Neural crest cell (in vitro differentiated cells): ENCODE results near the gene PECR. TPM values are rescaled to one million over a fixed set of nuclear protein-coding genes. Genes with fewer than 3 reads are reported as not detected.

Experiments
- DNase-seq: peaks from one replicate; pipeline ENCODE4 v3.0.0; 2021; ENCODE audit warnings: low read depth, mixed read lengths, low spot score
- H3K27ac Mint-ChIP-seq: one replicate; pipeline ENCODE4 v1.8.0; 2021; ENCODE audit warnings: mild to moderate bottlenecking, mixed read lengths; ENCODE audit not compliant: unreplicated experiment
- H3K27me3 Mint-ChIP-seq: 2 replicates; pipeline ENCODE4 v1.8.0; 2021; ENCODE audit warnings: low read depth, mild to moderate bottlenecking, mixed read lengths
- H3K36me3 Mint-ChIP-seq: 2 replicates; pipeline ENCODE4 v1.8.0; 2021; ENCODE audit warnings: low read depth, mild to moderate bottlenecking, mixed read lengths
- H3K4me1 Mint-ChIP-seq: 2 replicates; pipeline ENCODE4 v1.8.0; 2021; ENCODE audit warnings: mixed read lengths
- H3K4me3 Mint-ChIP-seq: one replicate; pipeline ENCODE4 v1.8.0; 2021; ENCODE audit warnings: mild to moderate bottlenecking, mixed read lengths
- H3K9me3 Mint-ChIP-seq: 2 replicates; pipeline ENCODE4 v1.8.0; 2021; ENCODE audit warnings: mixed read lengths
- CTCF ChIP-seq: fragments of 200-600 bp; sonication (generic); conservative IDR thresholded peaks from 2 replicates; pipeline ENCODE4 v1.5.0; 2021; ENCODE audit warnings: antibody characterized with exemption, mild to moderate bottlenecking
- total RNA-seq: library from RNA; stranded (reverse); gene quantifications from 2 replicates; pipeline ENCODE4 v1.2.1, GENCODE V29; 2021

PECR gene
- total RNA-seq, 1 donor from 2014 or later = 18.2 TPM

GRCh38 chr2:216018709-216019108 lies 62.9 kb downstream of the PECR start:
- Mint-ChIP-seq H3K27me3 (no peaks in the 10 kb centered on the region), H3K27ac (no peak overlapping the region), H3K9me3 (no peaks in the 10 kb centered on the region), H3K4me1 (peaks cover 4% of the 10 kb centered on the region), H3K36me3 (peaks cover 2% of the 10 kb centered on the region), H3K4me3 (no peak overlapping the region)
- no peak for TF ChIP-seq CTCF
- DNase-seq = no peak

GRCh38 chr2:216017365-216017764 lies 64.2 kb downstream of the PECR start:
- no peak for TF ChIP-seq CTCF
- no peak for DNase-seq

GRCh38 chr2:216016581-216016980 lies 65.0 kb downstream of the PECR start:
- H3K4me1 Mint-ChIP-seq = peaks cover 20% of the 10 kb centered on the region
- H3K36me3 Mint-ChIP-seq = peaks cover 2% of the 10 kb centered on the region
- H3K27ac Mint-ChIP-seq = no peak overlapping the region
- no peak for DNase-seq
- no peak for TF ChIP-seq CTCF
- no peak overlapping the region for H3K4me3 Mint-ChIP-seq
- no peaks in the 10 kb centered on the region for H3K27me3 Mint-ChIP-seq
- H3K9me3 Mint-ChIP-seq = no peaks in the 10 kb centered on the region

More at GRCh38 chr2:216017365-216017764, 64.2 kb downstream of the PECR start:
- Mint-ChIP-seq H3K9me3 (no peaks in the 10 kb centered on the region), H3K36me3 (peaks cover 2% of the 10 kb centered on the region), H3K27me3 (no peaks in the 10 kb centered on the region), H3K27ac (no peak overlapping the region), H3K4me3 (no peak overlapping the region), H3K4me1 (peaks cover 14% of the 10 kb centered on the region)

GRCh38 chr2:216015722-216016464 lies 65.7 kb downstream of the PECR start:
- TF ChIP-seq CTCF = no peak
- no peaks in the 10 kb centered on the region for H3K9me3 Mint-ChIP-seq
- H3K4me1 Mint-ChIP-seq = peaks cover 20% of the 10 kb centered on the region
- no peak overlapping the region for H3K27ac Mint-ChIP-seq
- no peak for DNase-seq
- H3K4me3 Mint-ChIP-seq = no peak overlapping the region
- no peaks in the 10 kb centered on the region for H3K27me3 Mint-ChIP-seq
- H3K36me3 Mint-ChIP-seq = peaks cover 2% of the 10 kb centered on the region

GRCh38 chr2:216014986-216015385 lies 66.6 kb downstream of the PECR start:
- no peak for TF ChIP-seq CTCF
- H3K9me3 Mint-ChIP-seq = no peaks in the 10 kb centered on the region
- H3K36me3 Mint-ChIP-seq = peaks cover 2% of the 10 kb centered on the region
- peaks cover 20% of the 10 kb centered on the region for H3K4me1 Mint-ChIP-seq
- no peak overlapping the region for H3K27ac Mint-ChIP-seq
- peak overlapping the region; percentile 48 for H3K4me3 Mint-ChIP-seq
- H3K27me3 Mint-ChIP-seq = no peaks in the 10 kb centered on the region
- DNase-seq = no peak
